ENCODE data around the gene NXPE1. TPM values are rescaled to one million over a fixed set of nuclear protein-coding genes. Genes with fewer than 3 reads are reported as not detected.

NXPE1 gene
- total RNA-seq, 1 donor from 2014 or later = not detected

GRCh38 chr11:114596175-114596919 lies 36.7 kb upstream of the NXPE1 start:
- DNase-seq (ENCODE audit: low spot score) = no peak
- Mint-ChIP-seq H3K36me3 (ENCODE audit: low read depth) (no peaks in the 10 kb centered on the region), H3K4me3 (no peak overlapping the region), H3K9me3 (no peaks in the 10 kb centered on the region), H3K4me1 (ENCODE audit: low read depth) (no peaks in the 10 kb centered on the region), H3K27ac (no peak overlapping the region), H3K27me3 (ENCODE audit: insufficient read depth) (peaks cover 11% of the 10 kb centered on the region)
- intact Hi-C loops (cut with micrococcal nuclease) = no loop called here

- Mint-ChIP-seq H3K4me3 (no peak within 1 kb of the TSS), H3K36me3 (ENCODE audit: low read depth) (no peaks in the 10 kb centered on the region), H3K27me3 (ENCODE audit: insufficient read depth) (peaks cover 11% of the 10 kb centered on the region), H3K4me1 (ENCODE audit: low read depth) (no peaks in the 10 kb centered on the region), H3K27ac (no peak within 1 kb of the TSS), H3K9me3 (no peaks in the 10 kb centered on the region)
- DNase-seq (ENCODE audit: low spot score) = no peak
- intact Hi-C loops (cut with micrococcal nuclease) = no loop called here
These were observed 35.9 kb upstream of the NXPE1 start, which contains the start of gene NXPE4 for GRCh38 chr11:114595571-114595970. Gene NXPE4 (minus strand): TSS chr11:114595786. CDS start chr11:114594759, 1,027 bp downstream.

- H3K36me3 Mint-ChIP-seq (ENCODE audit: low read depth) = no peaks in the 10 kb centered on the region
- no peaks in the 10 kb centered on the region for H3K9me3 Mint-ChIP-seq
- no peak overlapping the region for H3K4me3 Mint-ChIP-seq
- H3K27me3 Mint-ChIP-seq (ENCODE audit: insufficient read depth) = peaks cover 11% of the 10 kb centered on the region
- DNase-seq (ENCODE audit: low spot score) = no peak
- intact Hi-C loops (cut with micrococcal nuclease) = no loop called here
- no peaks in the 10 kb centered on the region for H3K4me1 Mint-ChIP-seq (ENCODE audit: low read depth)
- no peak overlapping the region for H3K27ac Mint-ChIP-seq
These were observed 35.0 kb upstream of the NXPE1 start for GRCh38 chr11:114594703-114595102.

GRCh38 chr11:114587398-114587953 lies 27.8 kb upstream of the NXPE1 start:
- Mint-ChIP-seq H3K27me3 (ENCODE audit: insufficient read depth) (peaks cover 4% of the 10 kb centered on the region), H3K36me3 (ENCODE audit: low read depth) (no peaks in the 10 kb centered on the region), H3K4me3 (no peak overlapping the region), H3K27ac (no peak overlapping the region), H3K9me3 (peaks cover 53% of the 10 kb centered on the region), H3K4me1 (ENCODE audit: low read depth) (no peaks in the 10 kb centered on the region)
- no peak for DNase-seq (ENCODE audit: low spot score)
- intact Hi-C loops (cut with micrococcal nuclease) = no loop called here

- Mint-ChIP-seq H3K36me3 (ENCODE audit: low read depth) (no peaks in the 10 kb centered on the region), H3K27me3 (ENCODE audit: insufficient read depth) (no peaks in the 10 kb centered on the region), H3K27ac (no peak overlapping the region), H3K4me1 (ENCODE audit: low read depth) (no peaks in the 10 kb centered on the region), H3K4me3 (no peak overlapping the region), H3K9me3 (peaks cover 53% of the 10 kb centered on the region)
- intact Hi-C loops (cut with micrococcal nuclease) = no loop called here
- no peak for DNase-seq (ENCODE audit: low spot score)
These were observed 27.1 kb upstream of the NXPE1 start for GRCh38 chr11:114586797-114587196.

- intact Hi-C loops (cut with micrococcal nuclease) = loop anchor here (1.0 kb wide), 1 partner anchor 231 kb away; no protein-coding TSS in a partner anchor
These were observed 12.0 kb upstream of the NXPE1 start for GRCh38 chr11:114571712-114572111.

GRCh38 chr11:114569801-114570200 lies 10.1 kb upstream of the NXPE1 start:
- Mint-ChIP-seq H3K27ac (no peak overlapping the region), H3K36me3 (ENCODE audit: low read depth) (no peaks in the 10 kb centered on the region), H3K9me3 (no peaks in the 10 kb centered on the region), H3K4me1 (ENCODE audit: low read depth) (no peaks in the 10 kb centered on the region), H3K27me3 (ENCODE audit: insufficient read depth) (no peaks in the 10 kb centered on the region), H3K4me3 (no peak overlapping the region)
- intact Hi-C loops (cut with micrococcal nuclease) = no loop called here
- DNase-seq (ENCODE audit: low spot score) = no peak

More at GRCh38 chr11:114571712-114572111, 12.0 kb upstream of the NXPE1 start:
- no peaks in the 10 kb centered on the region for H3K27me3 Mint-ChIP-seq (ENCODE audit: insufficient read depth)
- DNase-seq (ENCODE audit: low spot score) = no peak
- no peak overlapping the region for H3K4me3 Mint-ChIP-seq
- no peaks in the 10 kb centered on the region for H3K4me1 Mint-ChIP-seq (ENCODE audit: low read depth)
- H3K9me3 Mint-ChIP-seq = no peaks in the 10 kb centered on the region
- no peak overlapping the region for H3K27ac Mint-ChIP-seq
- no peaks in the 10 kb centered on the region for H3K36me3 Mint-ChIP-seq (ENCODE audit: low read depth)

- Mint-ChIP-seq H3K4me3 (no peak overlapping the region), H3K27ac (no peak overlapping the region), H3K36me3 (ENCODE audit: low read depth) (no peaks in the 10 kb centered on the region), H3K27me3 (ENCODE audit: insufficient read depth) (no peaks in the 10 kb centered on the region), H3K4me1 (ENCODE audit: low read depth) (no peaks in the 10 kb centered on the region), H3K9me3 (no peaks in the 10 kb centered on the region)
- intact Hi-C loops (cut with micrococcal nuclease) = no loop called here
- no peak for DNase-seq (ENCODE audit: low spot score)
These were observed 6.6 kb upstream of the NXPE1 start for GRCh38 chr11:114566276-114566675.

GRCh38 chr11:114564831-114565230 lies 5.2 kb upstream of the NXPE1 start:
- intact Hi-C loops (cut with micrococcal nuclease) = no loop called here
- H3K4me3 Mint-ChIP-seq = no peak overlapping the region
- no peaks in the 10 kb centered on the region for H3K9me3 Mint-ChIP-seq
- no peaks in the 10 kb centered on the region for H3K27me3 Mint-ChIP-seq (ENCODE audit: insufficient read depth)
- H3K36me3 Mint-ChIP-seq (ENCODE audit: low read depth) = no peaks in the 10 kb centered on the region
- H3K4me1 Mint-ChIP-seq (ENCODE audit: low read depth) = no peaks in the 10 kb centered on the region
- DNase-seq (ENCODE audit: low spot score) = no peak
- no peak overlapping the region for H3K27ac Mint-ChIP-seq

GRCh38 chr11:114563077-114563476 lies 3.4 kb upstream of the NXPE1 start:
- intact Hi-C loops (cut with micrococcal nuclease) = no loop called here
- Mint-ChIP-seq H3K36me3 (ENCODE audit: low read depth) (no peaks in the 10 kb centered on the region), H3K9me3 (no peaks in the 10 kb centered on the region)

GRCh38 chr11:114562166-114562916 lies 2.7 kb upstream of the NXPE1 start:
- intact Hi-C loops (cut with micrococcal nuclease) = no loop called here
- H3K27ac Mint-ChIP-seq = no peak overlapping the region
- no peak overlapping the region for H3K4me3 Mint-ChIP-seq
- H3K4me1 Mint-ChIP-seq (ENCODE audit: low read depth) = no peaks in the 10 kb centered on the region
- DNase-seq (ENCODE audit: low spot score) = no peak
- no peaks in the 10 kb centered on the region for H3K27me3 Mint-ChIP-seq (ENCODE audit: insufficient read depth)
- H3K36me3 Mint-ChIP-seq (ENCODE audit: low read depth) = no peaks in the 10 kb centered on the region
- H3K9me3 Mint-ChIP-seq = no peaks in the 10 kb centered on the region

More at GRCh38 chr11:114563077-114563476, 3.4 kb upstream of the NXPE1 start:
- no peak overlapping the region for H3K27ac Mint-ChIP-seq
- no peaks in the 10 kb centered on the region for H3K27me3 Mint-ChIP-seq (ENCODE audit: insufficient read depth)
- H3K4me1 Mint-ChIP-seq (ENCODE audit: low read depth) = no peaks in the 10 kb centered on the region
- no peak overlapping the region for H3K4me3 Mint-ChIP-seq
- DNase-seq (ENCODE audit: low spot score) = no peak

GRCh38 chr11:114556135-114556534 lies 3.5 kb downstream of the NXPE1 start:
- H3K27ac Mint-ChIP-seq = no peak overlapping the region
- H3K4me3 Mint-ChIP-seq = no peak overlapping the region
- intact Hi-C loops (cut with micrococcal nuclease) = no loop called here
- H3K4me1 Mint-ChIP-seq (ENCODE audit: low read depth) = no peaks in the 10 kb centered on the region
- H3K9me3 Mint-ChIP-seq = no peaks in the 10 kb centered on the region
- no peaks in the 10 kb centered on the region for H3K27me3 Mint-ChIP-seq (ENCODE audit: insufficient read depth)
- H3K36me3 Mint-ChIP-seq (ENCODE audit: low read depth) = no peaks in the 10 kb centered on the region
- no peak for DNase-seq (ENCODE audit: low spot score)

- H3K27me3 Mint-ChIP-seq (ENCODE audit: insufficient read depth) = peaks cover 1% of the 10 kb centered on the region
- H3K9me3 Mint-ChIP-seq = no peaks in the 10 kb centered on the region
- H3K4me1 Mint-ChIP-seq (ENCODE audit: low read depth) = no peaks in the 10 kb centered on the region
- no peak overlapping the region for H3K4me3 Mint-ChIP-seq
- H3K27ac Mint-ChIP-seq = no peak overlapping the region
- no peaks in the 10 kb centered on the region for H3K36me3 Mint-ChIP-seq (ENCODE audit: low read depth)
- intact Hi-C loops (cut with micrococcal nuclease) = no loop called here
- no peak for DNase-seq (ENCODE audit: low spot score)
These were observed 6.0 kb downstream of the NXPE1 start for GRCh38 chr11:114553642-114554041.

Measured in activated T-helper 1 cell treated with anti-CD3 and anti-CD28 coated beads, Interleukin-12 subunit alpha, Interleukin-12 subunit beta, Interleukin-2, Interleukin-4 antibody, amounts not matched to agents 30 ng/mL and 10 ng/mL and 1 ng/mL, durations not matched to agents 14 hours and 24 hours and 36 hours (primary cell).